ENCODE results near the gene OR5AC2. TPM values are rescaled to one million over a fixed set of nuclear protein-coding genes. Genes with fewer than 3 reads are reported as not detected.

OR5AC2 gene, protein sequence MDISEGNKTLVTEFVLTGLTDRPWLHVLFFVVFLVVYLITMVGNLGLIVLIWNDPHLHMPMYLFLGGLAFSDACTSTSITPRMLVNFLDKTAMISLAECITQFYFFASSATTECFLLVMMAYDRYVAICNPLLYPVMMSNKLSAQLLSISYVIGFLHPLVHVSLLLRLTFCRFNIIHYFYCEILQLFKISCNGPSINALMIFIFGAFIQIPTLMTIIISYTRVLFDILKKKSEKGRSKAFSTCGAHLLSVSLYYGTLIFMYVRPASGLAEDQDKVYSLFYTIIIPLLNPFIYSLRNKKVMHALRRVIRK
- not detected for polyA plus RNA-seq (2012; ENCODE audit: insufficient read depth, insufficient read length)

- DNase-seq (ENCODE audit: low read depth, low spot score): no peak
- H3K4me3 ChIP-seq (ENCODE audit: low read length): no peak within 1 kb of the TSS
These were observed at the start of gene OR5AC2 for GRCh38 chr3:98086873-98087272. Gene OR5AC2 (plus strand): TSS chr3:98087173. CDS start chr3:98087173, 0 bp downstream.

DNA sequence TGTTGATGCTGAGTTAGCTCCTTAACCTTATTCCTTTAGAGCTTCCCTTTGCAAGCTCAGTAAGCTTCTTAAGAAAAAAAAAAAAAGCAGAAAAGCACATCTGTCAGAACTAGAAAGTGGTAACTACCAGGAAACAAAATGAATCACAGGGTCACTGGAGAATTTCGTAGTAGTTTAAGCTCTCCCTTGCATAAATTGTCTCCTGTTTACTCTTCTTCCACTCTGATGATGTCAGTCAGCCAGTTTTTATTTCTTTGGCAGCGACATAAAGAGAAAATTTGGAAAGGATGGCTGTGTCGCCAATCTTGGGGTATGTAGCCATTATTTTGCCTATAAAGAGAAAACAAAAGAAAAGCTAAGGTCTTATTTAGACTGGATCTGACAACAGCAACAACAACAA is 48.7 kb upstream of the OR5AC2 start:
- DNase-seq (ENCODE audit: low read depth, low spot score): no peak
- H3K4me3 ChIP-seq (ENCODE audit: low read length): no peak overlapping the region

DNA sequence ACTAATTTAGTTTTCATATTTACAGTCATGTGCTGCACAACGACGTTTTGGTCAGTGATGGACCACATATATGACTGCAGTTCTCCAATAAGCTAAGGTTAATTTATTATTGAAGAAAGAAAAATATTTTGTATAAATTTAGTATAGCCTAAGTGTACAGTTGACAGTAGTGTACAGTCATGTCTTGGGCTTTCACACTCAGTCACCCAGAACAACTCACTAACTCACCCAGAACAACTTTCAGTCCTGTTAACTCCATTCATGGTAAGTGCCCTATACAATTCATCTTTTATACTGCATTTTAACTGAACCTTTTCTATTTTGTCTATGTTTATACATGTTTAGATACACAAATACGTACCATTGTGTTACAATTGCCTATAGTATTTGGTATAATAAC is 48.1 kb upstream of the OR5AC2 start:
- no peak overlapping the region for H3K4me3 ChIP-seq (ENCODE audit: low read length)
- no peak for DNase-seq (ENCODE audit: low read depth, low spot score)

DNA sequence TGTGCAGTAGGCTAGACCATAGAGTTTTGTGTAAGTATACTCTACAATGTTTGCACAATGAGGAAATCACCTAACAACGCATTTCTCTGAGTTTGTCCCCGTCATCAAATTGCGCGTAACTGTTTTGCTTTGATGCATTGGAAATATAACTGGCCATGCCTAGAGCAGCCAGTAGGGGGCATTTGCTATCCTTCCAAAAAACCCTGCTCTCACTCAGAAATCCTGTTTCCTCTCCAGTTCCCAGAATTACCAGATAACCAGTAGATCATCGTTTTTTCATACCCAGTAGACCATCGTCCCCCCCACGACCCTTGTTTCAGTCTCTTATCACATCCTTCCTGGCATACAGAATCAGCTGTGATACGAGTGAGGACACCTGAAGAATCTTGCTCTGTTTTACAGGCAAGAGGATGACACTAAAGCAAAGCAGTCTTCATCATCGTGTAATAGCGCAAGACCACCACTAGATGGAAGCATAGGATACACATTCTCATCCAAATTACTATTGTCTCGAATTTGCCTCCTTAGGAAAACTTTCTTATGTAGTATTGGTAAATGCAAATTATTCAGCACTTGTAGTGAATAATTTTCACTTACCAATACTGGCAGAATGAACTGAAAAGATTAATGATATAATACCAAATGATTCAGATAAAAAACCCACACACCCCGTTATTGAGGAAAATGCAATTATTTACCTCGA is 47.5 kb upstream of the OR5AC2 start:
- peak overlapping the region; percentile 44 for H3K4me3 ChIP-seq (ENCODE audit: low read length)
- peak; percentile 88 for DNase-seq (ENCODE audit: low read depth, low spot score)

DNA sequence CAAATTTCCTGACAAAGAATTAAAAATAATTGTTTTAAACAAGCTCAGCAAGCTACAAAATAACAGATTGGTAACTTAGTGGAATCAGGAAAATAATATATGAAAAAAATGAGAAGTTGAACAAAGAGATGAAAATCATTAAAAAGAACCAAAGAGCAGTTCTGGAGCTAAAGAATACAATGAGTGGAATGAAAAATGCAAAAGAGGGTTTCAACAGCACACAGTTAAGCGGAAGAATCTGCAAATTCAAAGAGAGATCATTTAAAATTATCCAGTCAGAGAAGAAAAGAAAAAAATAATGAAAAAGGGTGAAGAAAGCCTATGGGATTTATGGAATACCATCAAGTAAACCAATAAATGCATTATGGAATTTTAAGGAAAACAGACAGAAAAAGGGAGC is 45.6 kb upstream of the OR5AC2 start:
- DNase-seq (ENCODE audit: low read depth, low spot score): no peak

DNA sequence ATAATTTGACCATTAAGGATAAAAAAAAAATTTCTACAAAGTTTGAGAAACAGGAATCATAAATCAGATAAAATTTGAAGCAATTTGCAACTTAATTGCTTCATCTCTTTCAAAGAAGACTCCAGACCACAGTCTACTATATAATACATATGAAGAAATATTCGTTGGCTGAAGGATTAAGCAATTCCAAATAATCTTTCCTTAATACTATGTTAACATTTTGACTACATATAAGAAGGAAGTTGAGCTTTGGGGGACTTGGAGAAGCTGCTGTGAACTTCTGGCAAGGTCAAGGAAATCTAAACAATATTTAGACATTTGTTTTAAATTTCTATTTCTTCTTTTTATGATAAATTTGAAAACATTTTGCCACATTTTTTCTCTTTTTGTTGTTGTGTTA is 38.4 kb upstream of the OR5AC2 start:
- DNase-seq (ENCODE audit: low read depth, low spot score): no peak
- H3K4me3 ChIP-seq (ENCODE audit: low read length): no peak overlapping the region

More for the DNA sequence above, 45.6 kb upstream of the OR5AC2 start:
- H3K4me3 ChIP-seq (ENCODE audit: low read length): no peak overlapping the region

GRCh38 chr3:98049271-98049670 is 37.7 kb upstream of the OR5AC2 start:
- H3K4me3 ChIP-seq (ENCODE audit: low read length): no peak overlapping the region
- DNase-seq (ENCODE audit: low read depth, low spot score): no peak

DNA sequence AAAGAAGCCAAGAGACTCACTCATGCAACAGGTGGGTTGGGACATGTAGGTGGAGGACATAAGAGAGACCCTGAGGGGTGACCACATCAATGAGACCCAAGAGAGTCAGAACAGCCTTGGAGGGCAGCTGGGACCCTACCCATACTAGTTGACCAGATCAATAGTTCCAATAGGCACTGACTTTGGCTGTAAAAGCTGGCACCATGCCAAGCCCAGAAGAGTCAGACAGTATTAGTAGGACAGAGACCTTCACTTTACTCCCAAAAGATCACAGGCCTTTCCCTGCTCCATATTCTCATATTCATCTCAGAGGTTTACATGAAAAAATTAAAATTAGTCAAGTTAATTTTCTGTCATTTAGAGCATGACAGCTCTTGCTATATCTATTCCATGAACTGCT is 30.9 kb upstream of the OR5AC2 start:
- H3K4me3 ChIP-seq (ENCODE audit: low read length): no peak overlapping the region
- no peak for DNase-seq (ENCODE audit: low read depth, low spot score)

DNA sequence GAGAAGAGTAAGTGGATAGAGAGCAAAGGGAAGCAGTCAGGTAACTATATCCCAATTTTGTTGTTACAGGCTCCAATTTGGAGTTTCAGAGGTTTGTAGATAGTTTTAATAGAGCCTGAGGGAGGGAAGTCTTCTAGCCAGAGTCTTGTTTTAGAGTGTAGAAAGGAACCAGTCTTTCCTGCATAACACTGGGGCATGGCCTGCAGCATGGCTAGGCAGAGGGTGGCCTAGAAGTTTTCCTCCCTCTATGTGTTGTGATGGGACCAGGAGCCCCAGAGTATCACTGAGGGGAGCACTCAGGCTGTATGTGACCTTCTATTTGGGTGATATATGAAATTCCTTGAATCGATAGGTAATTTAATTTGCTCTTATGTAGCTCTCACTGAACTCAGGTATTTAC is 29.3 kb upstream of the OR5AC2 start:
- no peak overlapping the region for H3K4me3 ChIP-seq (ENCODE audit: low read length)
- DNase-seq (ENCODE audit: low read depth, low spot score): no peak

- no peak overlapping the region for H3K4me3 ChIP-seq (ENCODE audit: low read length)
- DNase-seq (ENCODE audit: low read depth, low spot score): no peak
These were observed 28.6 kb upstream of the OR5AC2 start for GRCh38 chr3:98058244-98058960.

DNA sequence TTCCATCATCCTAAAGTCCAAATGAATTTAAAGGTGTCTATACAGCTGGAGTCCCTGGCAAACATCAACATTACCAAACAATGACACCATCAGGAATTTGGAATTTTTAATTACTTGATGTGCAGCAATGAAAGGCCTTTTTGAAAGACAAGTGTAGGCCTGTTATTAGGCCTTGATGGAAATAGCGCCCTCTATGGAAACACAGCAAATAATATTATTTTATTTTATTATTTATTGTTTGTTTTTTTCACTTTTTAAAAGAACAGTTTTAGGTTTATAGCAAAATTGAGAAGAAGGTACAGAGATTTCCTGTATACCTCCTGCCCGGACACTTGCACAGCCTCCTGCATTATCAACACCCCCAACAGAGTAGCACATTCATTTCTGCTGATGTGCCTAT is 18.1 kb upstream of the OR5AC2 start:
- DNase-seq (ENCODE audit: low read depth, low spot score): no peak
- H3K4me3 ChIP-seq (ENCODE audit: low read length): no peak overlapping the region

DNA sequence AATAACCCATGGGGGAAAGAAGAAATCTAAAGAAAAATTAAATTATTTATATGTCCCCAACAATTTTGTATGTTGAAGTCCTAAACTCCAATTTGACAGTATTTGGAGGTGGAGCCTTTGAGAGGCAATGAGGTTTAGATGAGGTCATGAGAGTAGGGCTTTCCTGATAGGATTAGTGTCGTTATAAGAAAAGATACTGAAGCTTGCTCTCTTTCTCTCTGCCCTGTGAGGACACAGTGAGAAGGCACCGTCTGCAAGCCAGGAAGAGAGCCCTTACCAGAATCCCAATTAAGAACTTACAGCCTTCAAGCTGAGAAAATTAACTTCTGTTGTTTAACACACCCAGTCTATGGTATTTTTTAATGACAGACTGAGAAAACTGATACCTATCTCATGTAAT is 16.1 kb upstream of the OR5AC2 start:
- H3K4me3 ChIP-seq (ENCODE audit: low read length): no peak overlapping the region
- no peak for DNase-seq (ENCODE audit: low read depth, low spot score)

GRCh38 chr3:98073486-98073885 is 13.5 kb upstream of the OR5AC2 start:
- no peak for DNase-seq (ENCODE audit: low read depth, low spot score)
- no peak overlapping the region for H3K4me3 ChIP-seq (ENCODE audit: low read length)

- DNase-seq (ENCODE audit: low read depth, low spot score): no peak
- H3K4me3 ChIP-seq (ENCODE audit: low read length): no peak overlapping the region
These were observed 8.9 kb downstream of the OR5AC2 start for GRCh38 chr3:98095882-98096281.

GRCh38 chr3:98099848-98100247 is 12.9 kb downstream of the OR5AC2 start:
- H3K4me3 ChIP-seq (ENCODE audit: low read length): no peak overlapping the region
- DNase-seq (ENCODE audit: low read depth, low spot score): no peak

DNA sequence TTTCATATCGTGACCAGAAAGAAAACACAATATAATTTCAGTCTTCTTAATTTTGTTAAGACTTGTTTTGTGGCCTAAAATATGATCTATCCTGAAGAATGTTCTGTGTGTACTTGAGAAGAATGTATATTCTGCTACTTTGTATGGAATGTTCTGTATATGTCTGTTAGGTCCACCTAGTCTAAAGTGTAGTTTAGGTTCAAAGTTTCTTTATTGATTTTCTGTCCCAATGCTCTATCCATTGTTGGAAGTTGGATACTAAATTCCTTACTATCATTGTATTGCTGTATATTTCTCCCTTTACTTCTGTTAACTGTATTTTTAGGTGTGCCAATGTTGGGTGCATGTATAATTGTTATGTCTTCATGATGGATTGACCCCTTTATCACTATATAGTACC is 21.2 kb downstream of the OR5AC2 start:
- no peak for DNase-seq (ENCODE audit: low read depth, low spot score)
- H3K4me3 ChIP-seq (ENCODE audit: low read length): no peak overlapping the region

GRCh38 chr3:98109807-98110549 is 23.0 kb downstream of the OR5AC2 start:
- no peak overlapping the region for H3K4me3 ChIP-seq (ENCODE audit: low read length)
- DNase-seq (ENCODE audit: low read depth, low spot score): no peak

GRCh38 chr3:98110550-98110908 is 23.6 kb downstream of the OR5AC2 start:
- no peak overlapping the region for H3K4me3 ChIP-seq (ENCODE audit: low read length)
- DNase-seq (ENCODE audit: low read depth, low spot score): no peak

GRCh38 chr3:98114264-98114663 is 27.3 kb downstream of the OR5AC2 start:
- H3K4me3 ChIP-seq (ENCODE audit: low read length): no peak overlapping the region
- DNase-seq (ENCODE audit: low read depth, low spot score): peak; percentile 7

GRCh38 chr3:98115717-98116116 is 28.7 kb downstream of the OR5AC2 start:
- no peak overlapping the region for H3K4me3 ChIP-seq (ENCODE audit: low read length)
- no peak for DNase-seq (ENCODE audit: low read depth, low spot score)

Measured in Jurkat, Clone E6-1 (cell line).